ENCODE results near the gene GSTM2.

The GSTM2 gene

GRCh38 chr1:109640285-109640865 is 27.5 kb upstream of the GSTM2 start:
- Histone ChIP-seq H3K9me3 (ENCODE audit: control insufficient read depth, insufficient read depth, low read length) (no peaks in the 10 kb centered on the region), H3K9me2 (replicated peaks; ENCODE audit: control insufficient read depth, low read length) (no peaks in the 10 kb centered on the region), H3K27ac (ENCODE audit: low read depth, low read length) (no peak overlapping the region), H3K79me2 (ENCODE audit: control insufficient read depth, low read length) (no peaks in the 10 kb centered on the region), H3K4me2 (ENCODE audit: low read length) (no peak overlapping the region), H4K20me1 (ENCODE audit: control insufficient read depth, insufficient read depth, low read depth, low read length) (no peaks in the 10 kb centered on the region), H3F3A (ENCODE audit: control insufficient read depth, insufficient read depth) (no peaks in the 10 kb centered on the region), H3K4me3 (ENCODE audit: low read length) (no peak overlapping the region), H3K36me3 (ENCODE audit: control insufficient read depth, low read length) (no peaks in the 10 kb centered on the region), H3K27me3 (ENCODE audit: control insufficient read depth, low read length) (no peaks in the 10 kb centered on the region), H3K4me1 (ENCODE audit: control insufficient read depth, low read length) (peaks cover 7% of the 10 kb centered on the region)
- TF ChIP-seq CTCF (IDR thresholded peaks at IDR 0.05; ENCODE audit: low read depth, low read length, poor library complexity, severe bottlenecking) (peak; percentile 93), EZH2phosphoT487 (IDR thresholded peaks at IDR 0.05; ENCODE audit: borderline replicate concordance, low read length) (no peak)

- Histone ChIP-seq H3K36me3 (ENCODE audit: control insufficient read depth, low read length) (no peaks in the 10 kb centered on the region), H3K27ac (ENCODE audit: low read depth, low read length) (no peak overlapping the region), H4K20me1 (ENCODE audit: control insufficient read depth, insufficient read depth, low read depth, low read length) (no peaks in the 10 kb centered on the region), H3K9me3 (ENCODE audit: control insufficient read depth, insufficient read depth, low read length) (no peaks in the 10 kb centered on the region), H3F3A (ENCODE audit: control insufficient read depth, insufficient read depth) (no peaks in the 10 kb centered on the region), H3K79me2 (ENCODE audit: control insufficient read depth, low read length) (no peaks in the 10 kb centered on the region), H3K4me2 (ENCODE audit: low read length) (no peak overlapping the region), H3K4me3 (ENCODE audit: low read length) (no peak overlapping the region), H3K9me2 (replicated peaks; ENCODE audit: control insufficient read depth, low read length) (no peaks in the 10 kb centered on the region), H3K4me1 (ENCODE audit: control insufficient read depth, low read length) (peaks cover 7% of the 10 kb centered on the region), H3K27me3 (ENCODE audit: control insufficient read depth, low read length) (no peaks in the 10 kb centered on the region)
- TF ChIP-seq CTCF (IDR thresholded peaks at IDR 0.05; ENCODE audit: low read depth, low read length, poor library complexity, severe bottlenecking) (no peak), EZH2phosphoT487 (IDR thresholded peaks at IDR 0.05; ENCODE audit: borderline replicate concordance, low read length) (no peak)
Observed at GRCh38 chr1:109641078-109641740, 26.6 kb upstream of the GSTM2 start.

- Histone ChIP-seq H3K4me3 (ENCODE audit: low read length) (no peak overlapping the region), H3K4me1 (ENCODE audit: control insufficient read depth, low read length) (peaks cover 7% of the 10 kb centered on the region), H3K4me2 (ENCODE audit: low read length) (no peak overlapping the region), H3K9me3 (ENCODE audit: control insufficient read depth, insufficient read depth, low read length) (no peaks in the 10 kb centered on the region), H4K20me1 (ENCODE audit: control insufficient read depth, insufficient read depth, low read depth, low read length) (no peaks in the 10 kb centered on the region), H3K36me3 (ENCODE audit: control insufficient read depth, low read length) (no peaks in the 10 kb centered on the region), H3F3A (ENCODE audit: control insufficient read depth, insufficient read depth) (no peaks in the 10 kb centered on the region), H3K27ac (ENCODE audit: low read depth, low read length) (no peak overlapping the region), H3K9me2 (replicated peaks; ENCODE audit: control insufficient read depth, low read length) (no peaks in the 10 kb centered on the region), H3K79me2 (ENCODE audit: control insufficient read depth, low read length) (no peaks in the 10 kb centered on the region), H3K27me3 (ENCODE audit: control insufficient read depth, low read length) (no peaks in the 10 kb centered on the region)
- TF ChIP-seq CTCF (IDR thresholded peaks at IDR 0.05; ENCODE audit: low read depth, low read length, poor library complexity, severe bottlenecking): no peak
- no peak for TF ChIP-seq EZH2phosphoT487 (IDR thresholded peaks at IDR 0.05; ENCODE audit: borderline replicate concordance, low read length)
Observed at GRCh38 chr1:109641861-109642260, 26.0 kb upstream of the GSTM2 start.

Measured in DOHH2 (cell line).